Motor neuron (in vitro differentiated cells): ENCODE results near the gene GRID2. TPM values are rescaled to one million over a fixed set of nuclear protein-coding genes. Genes with fewer than 3 reads are reported as not detected.
"Not testable (repeated sequence)": the region's sequence is repeated elsewhere in the genome, so short reads cannot be mapped to it uniquely, and the experiment has no call there.

Experiments
- ATAC-seq, 8 experiments: fragments of 200-7000 bp; cut with Tn5 transposase; replicated peaks in 6 of 8; 2 replicates each; pipeline ENCODE4 v1.8.0; 2021; ENCODE audit warnings: mild to moderate bottlenecking in 8 of 8, moderate library complexity in 8 of 8
- H3K27ac ChIP-seq, 2 donors: fragments of 250-450 bp; sonication (Bioruptor Pico); 2 replicates each; pipeline ENCODE4 v1.9.0; 2021; ENCODE audit warnings: antibody characterized with exemption in 2 of 2, mild to moderate bottlenecking in 2 of 2, moderate library complexity in 1 of 2
- H3K4me1 ChIP-seq, 2 donors: fragments of 250-450 bp; sonication (Bioruptor Pico); replicated peaks in 1 of 2; 2 replicates each; pipeline ENCODE4 v1.6.1; 2021; ENCODE audit warnings: antibody characterized with exemption in 2 of 2, mild to moderate bottlenecking in 2 of 2, moderate library complexity in 1 of 2
- H3K4me3 ChIP-seq, 5 donors: fragments of 250-450 bp; sonication (Bioruptor Pico); 2 replicates each; pipeline ENCODE4 v1.9.0; 2021; ENCODE audit warnings: antibody characterized with exemption in 5 of 5, mild to moderate bottlenecking in 5 of 5, moderate library complexity in 4 of 5
- WGBS, 10 experiments: fragments of 450-650 bp; shearing (Covaris generic); methylation state at CpG; one replicate each; pipeline ENCODE4 v1.0.0; 2022; 5-methylcytosine and 5-hydroxymethylcytosine counted together
- in situ Hi-C, 9 experiments: fragments of 400-800 bp; cut with MboI; loops; one replicate each; pipeline ENCODE4 v1.15.0; 2021; ENCODE audit warnings: low sequenced_read_pairs in 9 of 9, low pct_unique_long_range_greater_than_20kb in 2 of 9; ENCODE audit not compliant: unreplicated experiment in 9 of 9
- total RNA-seq, 8 experiments: library from RNA; unstranded; fragments of 300-600 nt; gene quantifications; 2 replicates each; pipeline versions ENCODE4 v1.2.3 to v1.2.4, GENCODE V29; 2022

Gene GRID2
- total RNA-seq, 8 experiments from 2014 or later = 0.15 to 11.7 (median 3.8) TPM

GRCh38 chr4:93676937-93677336 lies 1373.2 kb downstream of the GRID2 start:
- ATAC-seq, H3K4me1 ChIP-seq, H3K27ac ChIP-seq, H3K4me3 ChIP-seq, in situ Hi-C loops: not testable (repeated sequence)
- 47 to 100% (median 95%) methylated on average over 1 to 6 of the region's 16 CpGs; no CpG with 5 or more reads in 5 of the 10 experiments for WGBS, 10 experiments

- in situ Hi-C loops = no loop called here
- 0 to 100% (median 71%) methylated on average over 1 to 3 of the region's 3 CpGs; no CpG with 5 or more reads in 1 of the 10 experiments for WGBS, 10 experiments
- Histone ChIP-seq H3K27ac (no peak overlapping the region), H3K4me3 (no peak overlapping the region), H3K4me1 (no peaks in the 10 kb centered on the region)
- ATAC-seq = no peak
Observed at GRCh38 chr4:93684571-93684970, 1380.8 kb downstream of the GRID2 start.

DNA sequence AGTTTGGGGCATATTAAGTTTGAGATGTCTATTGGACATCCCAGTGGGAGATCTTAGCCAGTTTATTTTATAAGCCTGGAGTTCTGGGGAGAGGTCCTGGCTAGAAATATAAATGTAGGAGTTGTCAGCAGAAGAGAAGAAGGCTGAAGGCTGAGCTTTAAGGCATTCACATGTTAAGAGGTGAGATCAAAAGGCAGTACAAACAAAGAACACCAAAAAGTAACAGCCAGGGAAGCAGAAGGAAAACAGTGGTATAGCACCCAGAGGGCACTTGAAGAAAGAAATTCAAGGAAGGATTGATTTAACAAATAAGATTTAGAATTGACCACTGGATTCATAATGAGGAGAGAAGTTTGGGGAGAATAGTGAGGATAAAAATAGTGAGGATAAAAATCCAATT lies 1383.5 kb downstream of the GRID2 start:
- no peak overlapping the region for H3K27ac ChIP-seq
- no peaks in the 10 kb centered on the region for H3K4me1 ChIP-seq
- no peak for ATAC-seq
- in situ Hi-C loops = no loop called here
- H3K4me3 ChIP-seq = no peak overlapping the region

DNA sequence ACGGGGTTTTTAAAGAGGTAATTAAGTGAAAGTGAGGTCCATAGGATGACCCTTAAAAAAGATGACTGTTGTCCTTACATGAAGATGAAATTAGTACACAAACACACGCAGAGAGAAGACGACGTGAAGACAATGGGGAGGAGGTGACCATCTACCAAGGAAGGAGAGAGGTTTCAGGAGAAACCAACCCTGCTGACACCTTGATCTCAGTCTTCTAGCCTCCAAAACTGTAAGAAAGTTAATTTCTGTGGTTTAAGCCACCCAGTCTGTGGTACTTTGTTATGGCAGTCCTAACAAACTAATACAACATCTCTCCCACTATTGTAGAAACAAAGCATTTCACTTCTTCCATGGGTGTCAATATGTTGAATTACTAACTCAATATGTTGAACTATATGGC lies 1385.2 kb downstream of the GRID2 start:
- 10 to 98% (median 77%) methylated on average over 1 to 4 of the region's 4 CpGs for WGBS, 10 experiments
- no peak for ATAC-seq
- H3K4me1 ChIP-seq = no peaks in the 10 kb centered on the region

DNA sequence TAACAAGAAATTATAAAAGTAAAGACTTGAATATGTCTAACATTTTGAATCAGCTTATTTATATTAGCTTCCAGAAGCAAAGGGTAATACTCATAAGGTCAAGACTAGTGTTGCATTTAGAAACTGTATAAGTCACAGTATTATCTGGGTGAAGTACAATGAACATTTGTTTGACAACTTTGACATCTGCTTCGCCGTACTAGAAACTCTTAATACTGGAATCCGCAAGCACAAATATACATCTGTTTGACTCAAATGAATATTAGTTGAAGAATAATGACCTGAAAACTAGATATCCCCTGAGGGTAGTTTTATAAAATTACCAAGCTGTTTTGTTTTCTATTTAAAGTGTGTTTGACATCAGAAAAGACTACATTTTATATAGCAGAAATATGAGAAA lies 1389.4 kb downstream of the GRID2 start:
- WGBS, 10 experiments = 0 to 83% (median 66%) methylated on average over 3 of the region's 3 CpGs; no CpG with 5 or more reads in 1 of the 10 experiments
- ATAC-seq = no peak
- H3K27ac ChIP-seq = no peak overlapping the region
- in situ Hi-C loops = no loop called here
- H3K4me1 ChIP-seq = no peaks in the 10 kb centered on the region
- no peak overlapping the region for H3K4me3 ChIP-seq

More for the DNA sequence above, 1385.2 kb downstream of the GRID2 start:
- Histone ChIP-seq H3K27ac (no peak overlapping the region), H3K4me3 (no peak overlapping the region)
- in situ Hi-C loops = no loop called here

- Histone ChIP-seq H3K4me3 (no peak overlapping the region), H3K27ac (no peak overlapping the region), H3K4me1 (no peaks in the 10 kb centered on the region)
- in situ Hi-C loops = no loop called here
- WGBS, 10 experiments = 17 to 85% (median 57%) methylated on average over 1 of the region's 1 CpG; no CpG with 5 or more reads in 1 of the 10 experiments
- ATAC-seq = no peak
Observed at GRCh38 chr4:93698686-93699085, 1394.9 kb downstream of the GRID2 start.

DNA sequence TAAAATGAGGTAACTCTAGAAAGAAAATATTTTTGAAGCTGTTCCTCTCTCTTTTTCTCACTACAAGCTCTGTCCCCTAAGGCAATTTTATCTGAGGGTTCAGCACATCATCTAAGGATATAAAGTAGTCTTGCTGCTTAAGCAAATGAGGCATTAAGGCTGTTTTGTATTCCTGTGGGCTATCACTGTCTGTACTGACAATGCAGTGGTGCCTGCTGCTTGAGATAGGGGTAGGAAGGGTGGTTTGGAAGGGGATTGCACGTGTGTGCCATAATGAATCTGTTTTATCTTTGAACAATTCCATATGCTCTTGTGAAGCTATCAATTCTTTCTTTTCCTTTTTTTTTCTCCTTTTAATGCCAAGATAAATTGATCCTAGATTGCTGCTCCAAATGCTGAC lies 1396.8 kb downstream of the GRID2 start:
- H3K4me3 ChIP-seq = no peak overlapping the region
- in situ Hi-C loops = no loop called here
- no peak overlapping the region for H3K27ac ChIP-seq
- no peaks in the 10 kb centered on the region for H3K4me1 ChIP-seq
- ATAC-seq = no peak
- 0 to 78% (median 25%) methylated on average over 1 of the region's 1 CpG; no CpG with 5 or more reads in 3 of the 10 experiments for WGBS, 10 experiments

- Histone ChIP-seq H3K4me3 (no peak overlapping the region), H3K27ac (no peak overlapping the region), H3K4me1 (no peaks in the 10 kb centered on the region)
- 10 to 92% (median 49%) methylated on average over 2 to 5 of the region's 6 CpGs; no CpG with 5 or more reads in 3 of the 10 experiments for WGBS, 10 experiments
- peak in 4 of 8 experiments; percentile 39 to 59 (median 52) for ATAC-seq
- in situ Hi-C loops = no loop called here
Observed at GRCh38 chr4:93710101-93710846, 1406.5 kb downstream of the GRID2 start.

- no peak overlapping the region for H3K4me3 ChIP-seq
- in situ Hi-C loops = no loop called here
- no peak for ATAC-seq
- H3K27ac ChIP-seq = no peak overlapping the region
- no peaks in the 10 kb centered on the region for H3K4me1 ChIP-seq
- 0 to 100% (median 85%) methylated on average over 1 to 2 of the region's 2 CpGs; no CpG with 5 or more reads in 2 of the 10 experiments for WGBS, 10 experiments
Observed at GRCh38 chr4:93710847-93711430, 1407.2 kb downstream of the GRID2 start.

- no peaks in the 10 kb centered on the region for H3K4me1 ChIP-seq
Observed at GRCh38 chr4:93718233-93718632, 1414.5 kb downstream of the GRID2 start.

GRCh38 chr4:93719552-93719951 lies 1415.8 kb downstream of the GRID2 start:
- H3K4me3 ChIP-seq = no peak overlapping the region
- ATAC-seq = peak in 2 of 8 experiments; percentile 60 to 67
- H3K27ac ChIP-seq = no peak overlapping the region
- in situ Hi-C loops = no loop called here
- no peaks in the 10 kb centered on the region for H3K4me1 ChIP-seq

More at GRCh38 chr4:93718233-93718632, 1414.5 kb downstream of the GRID2 start:
- H3K27ac ChIP-seq = no peak overlapping the region
- in situ Hi-C loops = no loop called here
- ATAC-seq = no peak
- 14 to 100% (median 76%) methylated on average over 1 of the region's 1 CpG for WGBS, 10 experiments
- no peak overlapping the region for H3K4me3 ChIP-seq

- WGBS, 10 experiments = 0 to 100% (median 64%) methylated on average over 1 of the region's 1 CpG; no CpG with 5 or more reads in 2 of the 10 experiments
- no peak for ATAC-seq
- Histone ChIP-seq H3K4me1 (no peaks in the 10 kb centered on the region), H3K4me3 (no peak overlapping the region), H3K27ac (no peak overlapping the region)
- in situ Hi-C loops = no loop called here
Observed at GRCh38 chr4:93722446-93722845, 1418.7 kb downstream of the GRID2 start.

DNA sequence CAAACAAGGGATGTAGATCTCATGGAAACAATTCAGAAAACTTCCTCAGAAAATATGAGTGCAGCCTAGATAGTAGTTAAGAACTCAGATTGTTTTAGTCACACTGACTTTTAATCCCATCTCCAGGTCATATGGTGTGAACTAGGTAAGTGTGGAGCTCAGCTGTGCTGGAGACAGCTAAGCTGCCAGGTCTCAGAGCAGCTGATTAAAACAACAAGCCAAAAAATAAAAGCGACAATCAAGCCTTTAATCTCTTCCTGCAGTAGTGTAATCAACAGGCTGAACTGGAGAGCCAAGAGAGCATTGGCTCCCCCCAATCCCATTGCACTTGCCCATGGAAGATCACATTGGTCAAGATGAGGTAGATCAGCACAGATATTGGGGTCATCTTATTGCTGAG lies 1426.5 kb downstream of the GRID2 start:
- WGBS, 10 experiments = 0 to 100% (median 4%) methylated on average over 1 of the region's 1 CpG; no CpG with 5 or more reads in 4 of the 10 experiments
- Histone ChIP-seq H3K27ac (no peak overlapping the region), H3K4me3 (no peak overlapping the region), H3K4me1 (peaks cover 20 to 34% of the 10 kb centered on the region in 2 donors)
- no peak for ATAC-seq
- in situ Hi-C loops = no loop called here
